GM12801 (cell line): ENCODE results near the gene KLHL3.

Source experiments
- TF ChIP-seq, protein P1 (sequence below): IDR thresholded peaks from one replicate; pipeline ENCODE4 v1.5.1; 2011; ENCODE audit warnings: control low read depth; ENCODE audit not compliant: insufficient read length; ENCODE audit errors: extremely low read depth

KLHL3 gene

DNA sequence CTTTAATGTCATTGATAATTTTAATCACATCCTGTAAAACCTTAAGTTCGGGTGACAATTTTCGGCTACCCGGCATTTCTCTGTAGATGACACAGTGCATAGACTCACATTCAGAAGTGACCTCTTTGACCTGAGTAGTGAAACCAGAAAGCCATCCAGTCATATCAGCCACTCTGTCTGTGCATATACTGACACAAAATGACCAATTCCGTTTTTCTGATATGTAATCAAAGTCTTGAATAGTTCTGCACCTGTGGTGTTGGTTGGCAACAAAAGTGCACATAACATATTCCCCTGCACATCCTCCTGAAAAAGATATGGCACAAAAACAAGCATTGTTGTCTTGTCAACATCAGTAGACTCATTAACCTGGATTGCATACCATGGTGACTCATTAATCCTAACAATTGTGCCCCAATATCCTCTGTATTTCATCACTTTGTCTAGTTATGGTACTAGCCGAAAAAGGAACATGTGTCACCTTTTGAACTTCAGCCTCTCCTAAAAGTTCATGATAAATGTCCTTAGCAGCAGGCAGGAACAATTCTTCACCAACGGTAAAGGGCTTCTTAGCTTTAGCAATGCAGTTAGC lies 22.9 kb upstream of the KLHL3 start:
- TF ChIP-seq, protein P1, sequence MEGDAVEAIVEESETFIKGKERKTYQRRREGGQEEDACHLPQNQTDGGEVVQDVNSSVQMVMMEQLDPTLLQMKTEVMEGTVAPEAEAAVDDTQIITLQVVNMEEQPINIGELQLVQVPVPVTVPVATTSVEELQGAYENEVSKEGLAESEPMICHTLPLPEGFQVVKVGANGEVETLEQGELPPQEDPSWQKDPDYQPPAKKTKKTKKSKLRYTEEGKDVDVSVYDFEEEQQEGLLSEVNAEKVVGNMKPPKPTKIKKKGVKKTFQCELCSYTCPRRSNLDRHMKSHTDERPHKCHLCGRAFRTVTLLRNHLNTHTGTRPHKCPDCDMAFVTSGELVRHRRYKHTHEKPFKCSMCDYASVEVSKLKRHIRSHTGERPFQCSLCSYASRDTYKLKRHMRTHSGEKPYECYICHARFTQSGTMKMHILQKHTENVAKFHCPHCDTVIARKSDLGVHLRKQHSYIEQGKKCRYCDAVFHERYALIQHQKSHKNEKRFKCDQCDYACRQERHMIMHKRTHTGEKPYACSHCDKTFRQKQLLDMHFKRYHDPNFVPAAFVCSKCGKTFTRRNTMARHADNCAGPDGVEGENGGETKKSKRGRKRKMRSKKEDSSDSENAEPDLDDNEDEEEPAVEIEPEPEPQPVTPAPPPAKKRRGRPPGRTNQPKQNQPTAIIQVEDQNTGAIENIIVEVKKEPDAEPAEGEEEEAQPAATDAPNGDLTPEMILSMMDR = no peak

GRCh38 chr5:137758121-137758520 lies 22.2 kb upstream of the KLHL3 start:
- TF ChIP-seq, protein P1 = no peak

GRCh38 chr5:137757634-137758033 lies 21.7 kb upstream of the KLHL3 start:
- TF ChIP-seq, protein P1 = no peak

DNA sequence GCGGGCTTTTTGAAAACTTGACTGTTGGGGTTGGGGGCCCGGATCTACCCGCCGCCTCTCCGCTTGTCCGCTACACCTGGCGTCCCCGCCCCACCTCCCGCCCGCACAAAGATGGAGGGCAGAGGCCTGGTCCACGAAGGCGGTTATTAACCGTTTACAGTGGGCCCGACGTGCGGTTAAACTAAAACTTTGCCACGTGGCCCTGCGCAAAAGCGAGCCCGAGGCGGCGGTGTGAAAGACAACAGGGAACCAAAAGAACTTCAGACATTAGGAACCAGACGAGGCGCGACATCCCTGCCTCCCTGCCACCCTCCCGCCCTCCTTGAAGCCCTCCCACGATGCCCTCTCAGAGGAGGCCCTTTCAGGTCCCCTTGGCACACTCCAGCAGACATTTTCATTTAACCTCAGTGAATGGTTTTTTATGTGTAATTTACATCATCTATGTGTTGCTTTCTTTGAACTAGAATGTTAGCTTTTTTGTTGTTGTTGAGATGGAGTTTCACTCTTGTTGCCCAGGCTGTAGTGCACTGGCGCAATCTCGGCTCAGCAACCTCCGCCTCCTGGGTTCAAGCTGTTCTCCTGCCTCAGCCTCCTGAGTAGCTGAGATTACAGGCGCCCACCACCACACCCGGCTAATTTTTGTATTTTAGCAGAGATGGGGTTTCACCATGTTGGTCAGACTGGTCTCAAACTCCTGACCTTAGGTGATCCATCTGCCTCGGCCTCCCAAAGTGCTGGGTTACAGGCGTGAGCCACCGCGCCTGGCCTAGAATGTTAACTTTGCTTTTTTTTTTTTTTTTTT lies 19.3 kb upstream of the KLHL3 start:
- TF ChIP-seq, protein P1 = no peak

GRCh38 chr5:137754188-137754960 lies 18.5 kb upstream of the KLHL3 start, which contains the start of gene HNRNPA0:
Gene HNRNPA0 (minus strand): TSS chr5:137754363. CDS start chr5:137754066, 297 bp downstream.
- TF ChIP-seq, protein P1 = no peak

DNA sequence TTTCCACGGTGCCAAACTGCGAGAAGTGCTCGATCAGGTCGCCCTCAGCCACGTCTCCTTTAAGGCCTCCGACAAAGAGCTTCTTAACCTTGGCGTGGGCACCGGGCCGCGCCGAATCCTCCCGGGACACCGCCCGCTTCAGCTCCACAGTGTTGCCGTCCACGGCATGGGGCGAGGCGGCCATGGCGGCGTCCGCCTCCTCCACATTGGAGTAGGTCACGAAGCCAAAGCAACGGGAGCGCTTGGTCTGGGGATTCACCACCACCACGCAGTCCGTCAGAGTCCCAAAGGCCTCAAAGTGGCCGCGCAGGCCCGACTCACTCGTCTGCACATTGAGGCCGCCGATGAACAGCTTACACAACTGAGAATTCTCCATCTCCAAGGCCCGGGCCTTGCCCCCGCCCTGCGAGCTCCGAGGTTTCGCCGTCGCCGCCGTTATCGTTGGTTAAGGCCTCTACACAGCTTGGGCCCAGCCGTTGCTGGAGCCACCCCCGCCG lies 17.9 kb upstream of the KLHL3 start:
- TF ChIP-seq, protein P1 = no peak
